ENCODE measurements around the gene DDA1. TPM values are rescaled to one million over a fixed set of nuclear protein-coding genes. Genes with fewer than 3 reads are reported as not detected.
A peak's percentile ranks its signal among the peaks of the same experiment; 100 is the strongest.

The DDA1 gene
- total and polyA plus RNA-seq, 9 of the 15 experiments (the other 6 are each of a cell fraction or from before 2014, with no cell fraction given): 1.4 to 83.8 (median 33.8) TPM

DNA sequence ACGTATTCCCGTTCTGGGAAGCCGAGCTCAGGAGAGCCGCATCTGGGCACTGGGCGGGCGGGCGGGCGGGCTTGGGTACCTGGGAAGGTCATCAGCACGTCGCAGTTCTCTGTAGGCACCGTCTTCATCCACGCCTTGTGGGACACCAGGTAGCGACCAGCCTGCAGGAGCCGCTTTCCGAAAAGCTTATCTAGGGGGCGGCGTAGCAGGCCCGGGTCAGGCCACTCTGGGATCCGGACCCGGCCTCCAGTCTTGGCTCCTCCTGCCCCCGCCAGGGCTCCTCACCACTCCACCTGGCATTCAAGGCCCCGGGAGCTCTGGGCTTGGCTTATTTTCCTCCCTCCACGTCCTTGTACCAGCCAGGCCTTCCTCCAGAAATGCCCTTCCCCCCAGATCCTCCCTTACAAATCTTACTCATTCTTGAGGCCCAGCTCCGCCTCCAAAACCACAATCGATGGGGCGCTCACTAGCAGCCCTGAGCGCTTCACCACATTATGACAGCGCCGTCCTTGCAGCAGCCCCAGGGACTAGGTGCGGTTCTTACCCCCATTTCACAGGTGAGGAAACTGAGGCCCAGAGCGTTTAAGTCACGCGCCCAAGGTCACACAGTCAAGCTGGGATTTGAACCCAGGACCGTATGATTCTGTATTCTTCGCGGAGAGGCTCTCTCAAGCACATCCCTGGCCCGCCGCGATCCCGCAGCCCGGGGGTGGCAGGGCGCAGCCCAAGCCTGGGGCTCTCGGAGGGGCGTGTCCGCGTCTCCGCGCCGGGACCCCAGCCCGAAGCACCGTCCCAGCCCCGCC, 24.4 kb downstream of the DDA1 start (continued):
- TF ChIP-seq, protein P1, sequence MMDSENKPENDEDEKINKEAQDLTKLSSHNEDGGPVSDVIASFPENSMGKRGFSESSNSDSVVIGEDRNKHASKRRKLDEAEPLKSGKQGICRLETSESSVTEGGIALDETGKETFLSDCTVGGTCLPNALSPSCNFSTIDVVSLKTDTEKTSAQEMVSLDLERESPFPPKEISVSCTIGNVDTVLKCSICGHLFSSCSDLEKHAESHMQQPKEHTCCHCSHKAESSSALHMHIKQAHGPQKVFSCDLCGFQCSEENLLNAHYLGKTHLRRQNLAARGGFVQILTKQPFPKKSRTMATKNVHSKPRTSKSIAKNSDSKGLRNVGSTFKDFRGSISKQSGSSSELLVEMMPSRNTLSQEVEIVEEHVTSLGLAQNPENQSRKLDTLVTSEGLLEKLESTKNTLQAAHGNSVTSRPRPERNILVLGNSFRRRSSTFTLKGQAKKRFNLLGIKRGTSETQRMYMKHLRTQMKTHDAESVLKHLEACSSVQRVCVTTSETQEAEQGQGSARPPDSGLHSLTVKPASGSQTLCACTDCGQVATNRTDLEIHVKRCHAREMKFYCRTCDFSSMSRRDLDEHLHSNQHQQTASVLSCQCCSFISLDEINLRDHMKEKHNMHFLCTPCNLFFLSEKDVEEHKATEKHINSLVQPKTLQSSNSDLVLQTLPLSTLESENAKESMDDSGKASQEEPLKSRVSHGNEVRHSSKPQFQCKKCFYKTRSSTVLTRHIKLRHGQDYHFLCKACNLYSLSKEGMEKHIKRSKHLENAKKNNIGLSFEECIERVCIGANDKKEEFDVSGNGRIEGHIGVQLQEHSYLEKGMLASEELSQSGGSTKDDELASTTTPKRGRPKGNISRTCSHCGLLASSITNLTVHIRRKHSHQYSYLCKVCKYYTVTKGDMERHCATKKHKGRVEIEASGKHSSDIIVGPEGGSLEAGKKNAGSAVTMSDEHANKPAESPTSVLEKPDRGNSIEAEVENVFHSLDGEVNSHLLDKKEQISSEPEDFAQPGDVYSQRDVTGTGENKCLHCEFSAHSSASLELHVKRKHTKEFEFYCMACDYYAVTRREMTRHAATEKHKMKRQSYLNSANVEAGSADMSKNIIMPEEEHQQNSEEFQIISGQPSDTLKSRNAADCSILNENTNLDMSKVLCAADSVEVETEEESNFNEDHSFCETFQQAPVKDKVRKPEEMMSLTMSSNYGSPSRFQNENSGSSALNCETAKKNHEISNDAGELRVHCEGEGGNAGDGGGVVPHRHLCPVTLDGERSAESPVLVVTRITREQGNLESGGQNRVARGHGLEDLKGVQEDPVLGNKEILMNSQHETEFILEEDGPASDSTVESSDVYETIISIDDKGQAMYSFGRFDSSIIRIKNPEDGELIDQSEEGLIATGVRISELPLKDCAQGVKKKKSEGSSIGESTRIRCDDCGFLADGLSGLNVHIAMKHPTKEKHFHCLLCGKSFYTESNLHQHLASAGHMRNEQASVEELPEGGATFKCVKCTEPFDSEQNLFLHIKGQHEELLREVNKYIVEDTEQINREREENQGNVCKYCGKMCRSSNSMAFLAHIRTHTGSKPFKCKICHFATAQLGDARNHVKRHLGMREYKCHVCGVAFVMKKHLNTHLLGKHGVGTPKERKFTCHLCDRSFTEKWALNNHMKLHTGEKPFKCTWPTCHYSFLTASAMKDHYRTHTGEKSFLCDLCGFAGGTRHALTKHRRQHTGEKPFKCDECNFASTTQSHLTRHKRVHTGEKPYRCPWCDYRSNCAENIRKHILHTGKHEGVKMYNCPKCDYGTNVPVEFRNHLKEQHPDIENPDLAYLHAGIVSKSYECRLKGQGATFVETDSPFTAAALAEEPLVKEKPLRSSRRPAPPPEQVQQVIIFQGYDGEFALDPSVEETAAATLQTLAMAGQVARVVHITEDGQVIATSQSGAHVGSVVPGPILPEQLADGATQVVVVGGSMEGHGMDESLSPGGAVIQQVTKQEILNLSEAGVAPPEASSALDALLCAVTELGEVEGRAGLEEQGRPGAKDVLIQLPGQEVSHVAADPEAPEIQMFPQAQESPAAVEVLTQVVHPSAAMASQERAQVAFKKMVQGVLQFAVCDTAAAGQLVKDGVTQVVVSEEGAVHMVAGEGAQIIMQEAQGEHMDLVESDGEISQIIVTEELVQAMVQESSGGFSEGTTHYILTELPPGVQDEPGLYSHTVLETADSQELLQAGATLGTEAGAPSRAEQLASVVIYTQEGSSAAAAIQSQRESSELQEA (IDR thresholded peaks at IDR 0.05; ENCODE audit: low read depth): no peak
- TF ChIP-seq CBX1 (IDR thresholded peaks at IDR 0.05; ENCODE audit: low read depth) (peak; percentile 99), ZFX (CRISPR knock-in tag; IDR thresholded peaks at IDR 0.05) (no peak), JUNB (CRISPR knock-in tag; conservative IDR thresholded peaks at IDR 0.05) (no peak; the same call in 1 of the 2 replicates), CREB1 (IDR thresholded peaks at IDR 0.05) (0 out of 2 replicates have a peak, but pooled peaks have one; percentile 8), CREB1 (CRISPR knock-in tag; IDR thresholded peaks at IDR 0.05) (peak; percentile 70), SMARCA5 (IDR thresholded peaks at IDR 0.05) (peak; percentile 98), ZBTB12 (CRISPR knock-in tag; IDR thresholded peaks at IDR 0.05) (0 out of 2 replicates have a peak, but pooled peaks have one; percentile 40), KAT2B (IDR thresholded peaks at IDR 0.05; ENCODE audit: low read depth, low read length) (no peak), LCOR (CRISPR knock-in tag; IDR thresholded peaks at IDR 0.05) (no peak), COPS2 (conservative IDR thresholded peaks at IDR 0.05) (no peak), E2F5 (CRISPR knock-in tag; IDR thresholded peaks at IDR 0.05) (no peak)
- TF ChIP-seq, protein P2, sequence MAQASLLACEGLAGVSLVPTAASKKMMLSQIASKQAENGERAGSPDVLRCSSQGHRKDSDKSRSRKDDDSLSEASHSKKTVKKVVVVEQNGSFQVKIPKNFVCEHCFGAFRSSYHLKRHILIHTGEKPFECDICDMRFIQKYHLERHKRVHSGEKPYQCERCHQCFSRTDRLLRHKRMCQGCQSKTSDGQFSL (CRISPR knock-in tag; IDR thresholded peaks at IDR 0.05): no peak
- TF ChIP-seq, protein P2 (tag; IDR thresholded peaks at IDR 0.05): no peak

Data from K562 (cell line).